Measurements from ENCODE around the gene NLRP1.

GRCh38 chr17:5509482-5509881, 74.8 kb downstream of the NLRP1 start:
- TF ChIP-seq, protein P1, sequence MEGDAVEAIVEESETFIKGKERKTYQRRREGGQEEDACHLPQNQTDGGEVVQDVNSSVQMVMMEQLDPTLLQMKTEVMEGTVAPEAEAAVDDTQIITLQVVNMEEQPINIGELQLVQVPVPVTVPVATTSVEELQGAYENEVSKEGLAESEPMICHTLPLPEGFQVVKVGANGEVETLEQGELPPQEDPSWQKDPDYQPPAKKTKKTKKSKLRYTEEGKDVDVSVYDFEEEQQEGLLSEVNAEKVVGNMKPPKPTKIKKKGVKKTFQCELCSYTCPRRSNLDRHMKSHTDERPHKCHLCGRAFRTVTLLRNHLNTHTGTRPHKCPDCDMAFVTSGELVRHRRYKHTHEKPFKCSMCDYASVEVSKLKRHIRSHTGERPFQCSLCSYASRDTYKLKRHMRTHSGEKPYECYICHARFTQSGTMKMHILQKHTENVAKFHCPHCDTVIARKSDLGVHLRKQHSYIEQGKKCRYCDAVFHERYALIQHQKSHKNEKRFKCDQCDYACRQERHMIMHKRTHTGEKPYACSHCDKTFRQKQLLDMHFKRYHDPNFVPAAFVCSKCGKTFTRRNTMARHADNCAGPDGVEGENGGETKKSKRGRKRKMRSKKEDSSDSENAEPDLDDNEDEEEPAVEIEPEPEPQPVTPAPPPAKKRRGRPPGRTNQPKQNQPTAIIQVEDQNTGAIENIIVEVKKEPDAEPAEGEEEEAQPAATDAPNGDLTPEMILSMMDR (IDR thresholded peaks at IDR 0.05; ENCODE audit: insufficient read depth, low read depth, low read length) = no peak
- TF ChIP-seq EZH2 (IDR thresholded peaks at IDR 0.05; ENCODE audit: insufficient read depth, low read length) = no peak

All from astrocyte (in vitro differentiated cells and primary cell).